GM12878 (cell line): ENCODE results near the gene PRKN. TPM values are rescaled to one million over a fixed set of nuclear protein-coding genes. Genes with fewer than 3 reads are reported as not detected.

ENCODE experiments used
- ATAC-seq: fragments of 200-7000 bp; cut with Tn5 transposase; 3 replicates; pipeline ENCODE4 v1.9.1; 2020; ENCODE audit warnings: mild to moderate bottlenecking, moderate library complexity
- BruUV-seq: library from RNA; stranded (reverse); fragments of 400-500 nt; replicated peaks from 2 replicates; lab custom pipeline; 2021; lab: Mats Ljungman, UMichigan
- CTCF ChIA-PET: fragments of 300-600 bp; sonication (Branson Sonifier 250); formaldehyde crosslinking; extraction: SDS; loops from one replicate; lab custom pipeline; 2021; ENCODE audit warnings: inconsistent platforms; lab: Yijun Ruan, JAX
- POLR2A ChIA-PET: fragments of 350-600 bp; formaldehyde crosslinking; extraction: SDS; loops from one replicate; lab custom pipeline; 2021; ENCODE audit warnings: inconsistent platforms; lab: Charles Lee
- RAD21 ChIA-PET: fragments of 300-600 bp; sonication (Branson Sonifier 250); formaldehyde crosslinking; loops from one replicate; lab custom pipeline; 2023; ENCODE audit warnings: antibody characterized with exemption; ENCODE audit not compliant: unreplicated experiment; lab: Charles Lee
- SMC1A ChIA-PET: fragments of 300-600 bp; sonication (Branson Sonifier 250); formaldehyde crosslinking; loops from one replicate; lab custom pipeline; 2023; ENCODE audit not compliant: unreplicated experiment, uncharacterized antibody; lab: Charles Lee
- DNase-seq: peaks from one replicate; pipeline ENCODE4 v3.0.0-alpha.2; 2011; ENCODE audit warnings: low read depth, low spot score
- FAIRE-seq: peaks from 3 replicates; lab custom pipeline; 2011; peaks lifted over from hg19 to GRCh38; lab: Jason Lieb, UNC
- H2AFZ ChIP-seq: 2 replicates; pipeline ENCODE4 v1.6.0; 2011; ENCODE audit warnings: low read depth, low read length, control low read depth; ENCODE audit not compliant: control insufficient read depth
- H3K27ac ChIP-seq: 2 replicates; pipeline ENCODE4 v1.5.1; 2011; ENCODE audit warnings: control low read depth; ENCODE audit not compliant: control insufficient read depth, insufficient read depth
- H3K27me3 ChIP-seq, 2 experiments: replicated peaks in 1 of 2; 2 replicates each; pipeline versions ENCODE4 v1.6.0 to v1.6.1; 2011; ENCODE audit warnings: low read length in 1 of 2; ENCODE audit not compliant: control insufficient read depth in 2 of 2, insufficient read depth in 2 of 2
- H3K36me3 ChIP-seq, 2 experiments: 2 replicates each; pipeline ENCODE4 v1.5.1; 2011; ENCODE audit warnings: low read length in 1 of 2; ENCODE audit not compliant: control insufficient read depth in 2 of 2, insufficient read depth in 2 of 2
- H3K4me1 ChIP-seq: 2 replicates; pipeline ENCODE4 v1.6.1; 2011; ENCODE audit warnings: mild to moderate bottlenecking, low read length, moderate library complexity, mixed read lengths; ENCODE audit not compliant: control insufficient read depth, insufficient read depth
- H3K4me2 ChIP-seq: 2 replicates; pipeline ENCODE4 v1.6.0; 2011; ENCODE audit warnings: control low read depth; ENCODE audit not compliant: control insufficient read depth, insufficient read depth
- H3K4me3 ChIP-seq: fragments of 200-600 bp; sonication (generic); 2 replicates; pipeline ENCODE4 v1.5.1; 2016
- H3K79me2 ChIP-seq: 2 replicates; pipeline ENCODE4 v1.6.0; 2011; ENCODE audit warnings: low read length; ENCODE audit not compliant: control insufficient read depth, insufficient read depth
- H3K9ac ChIP-seq: 2 replicates; pipeline ENCODE4 v1.8.0; 2011; ENCODE audit warnings: low read length, control low read depth, mixed read lengths; ENCODE audit not compliant: control insufficient read depth, insufficient read depth
- H3K9me3 ChIP-seq: replicated peaks from 3 replicates; pipeline ENCODE4 v1.5.1; 2011; ENCODE audit warnings: mild to moderate bottlenecking, low read length; ENCODE audit not compliant: control insufficient read depth, insufficient read depth
- H4K20me1 ChIP-seq: 2 replicates; pipeline ENCODE4 v1.6.0; 2011; ENCODE audit not compliant: control insufficient read depth, insufficient read depth
- ASH2L ChIP-seq: fragments of 300-600, 200-600 bp; sonication (generic); IDR thresholded peaks from 2 replicates; pipeline ENCODE4 v1.6.1; 2017; ENCODE audit warnings: low read depth, mild to moderate bottlenecking, borderline replicate concordance
- ATF2 ChIP-seq: IDR thresholded peaks from 2 replicates; pipeline ENCODE4 v1.6.1; 2012; ENCODE audit warnings: low read length, inconsistent platforms
- E4F1 ChIP-seq: fragments of 450-650 bp; IDR thresholded peaks from 2 replicates; pipeline ENCODE4 v1.6.1; 2018; ENCODE audit warnings: borderline replicate concordance, mild to moderate bottlenecking; ENCODE audit not compliant: partially characterized antibody
- IRF3 ChIP-seq: fragments of 450-650 bp; IDR thresholded peaks from 2 replicates; pipeline ENCODE4 v1.6.1; 2014; ENCODE audit warnings: mild to moderate bottlenecking
- IRF4 ChIP-seq: IDR thresholded peaks from 2 replicates; pipeline ENCODE4 v1.6.1; 2011; ENCODE audit warnings: low read depth, low read length
- POLR2A ChIP-seq: IDR thresholded peaks from 2 replicates; pipeline ENCODE4 v1.6.1; 2011; ENCODE audit warnings: low read depth, mild to moderate bottlenecking, low read length
- RFX5 ChIP-seq: IDR thresholded peaks from 2 replicates; pipeline ENCODE4 v1.6.1; 2011; ENCODE audit warnings: low read depth, low read length, improper control_type of control experiment
- SRF ChIP-seq, 2 experiments: IDR thresholded peaks; 2 replicates each; pipeline ENCODE4 v1.6.1; 2011; ENCODE audit warnings: low read depth in 2 of 2, low read length in 2 of 2, mild to moderate bottlenecking in 1 of 2, moderate library complexity in 1 of 2
- TBL1XR1 ChIP-seq: IDR thresholded peaks from 2 replicates; pipeline ENCODE4 v1.6.1; 2012; ENCODE audit warnings: low read depth, low read length, improper control_type of control experiment
- USF1 ChIP-seq: IDR thresholded peaks from 2 replicates; pipeline ENCODE4 v1.6.1; 2011; ENCODE audit warnings: borderline replicate concordance, low read depth, mild to moderate bottlenecking, moderate library complexity, mixed read lengths, low read length; ENCODE audit not compliant: insufficient read depth; ENCODE audit errors: extremely low read length
- ZBTB33 ChIP-seq: fragments of 450-650 bp; IDR thresholded peaks from 2 replicates; pipeline ENCODE4 v1.6.1; 2017; ENCODE audit warnings: mild to moderate bottlenecking
- WGBS: methylation state at CpG from one replicate; pipeline ENCODE4 v1.1.6; 2016; ENCODE audit warnings: low lambda C conversion rate; ENCODE audit not compliant: insufficient replicate concordance, insufficient coverage; ENCODE audit errors: missing lambda C conversion rate; 5-methylcytosine and 5-hydroxymethylcytosine counted together
- in situ Hi-C: fragments of 300-500 bp; cut with MboI; formaldehyde crosslinking; loops from 9 replicates; pipeline ENCODE4 v1.14.3; 2018; ENCODE audit warnings: mixed read lengths
- intact Hi-C: fragments of 100-400 bp; cut with micrococcal nuclease; formaldehyde crosslinking; loops from one replicate; pipeline ENCODE4 v1.14.2; 2022; ENCODE audit not compliant: unreplicated experiment
- polyA plus RNA-seq, 11 experiments: library from polyadenylated mRNA; depleted of rRNA in 4 of 11; unstranded in 6 of 11; stranded (reverse) in 5 of 11; fragments of >200 nt; fragmentation: Nextera tagmentation in 4 of 11; fragmentation: Illumina TruSeq in 1 of 11; extraction: Ambion mirVana in 4 of 11; extraction: Trizol in 1 of 11; gene quantifications; 1 replicate in 1 of 11; 2 replicates in 10 of 11; pipeline versions ENCODE4 v1.2.1 to v1.2.3, GENCODE V29; 2011 to 2016; ENCODE audit warnings: inconsistent platforms in 2 of 11, missing spikeins in 2 of 11, low read depth in 1 of 11
- total RNA-seq, 4 experiments: library from RNA; depleted of rRNA in 3 of 4; stranded (reverse); fragments of >200 nt in 3 of 4; fragmentation: Illumina TruSeq in 1 of 4; extraction: Trizol in 1 of 4; gene quantifications; 2 replicates each; pipeline versions ENCODE4 v1.2.1 to v1.2.3, GENCODE V29; 2013 to 2021

Gene PRKN
- total and polyA plus RNA-seq, 10 of the 15 experiments (the other 5 are each of a cell fraction or from before 2014, with no cell fraction given) = 0.06 to 0.09 TPM; not detected in 8

- H3K9ac ChIP-seq = no peak overlapping the region
- H3K4me2 ChIP-seq = no peak overlapping the region
- no peak for DNase-seq
- in situ Hi-C loops = no loop called here
- ChIA-PET RAD21 (no interaction called here), CTCF (interaction anchor here (0.6 kb wide), 1 partner anchor 502 kb away, joined by 4 read pairs; no protein-coding TSS in a partner anchor), POLR2A (no interaction called here), SMC1A (interaction anchor here (1.1 kb wide), 1 partner anchor 28 kb away, joined by 3 read pairs; no protein-coding TSS in a partner anchor)
- no peak for TF ChIP-seq USF1
- TF ChIP-seq ATF2 = no peak
- TF ChIP-seq ZBTB33 = no peak
- TF ChIP-seq POLR2A = no peak
- no peak for TF ChIP-seq E4F1
- no peak for TF ChIP-seq TBL1XR1
- TF ChIP-seq IRF4 = no peak
- no peak for TF ChIP-seq RFX5
- TF ChIP-seq ASH2L = no peak
- TF ChIP-seq IRF3 = no peak
- TF ChIP-seq SRF (IDR thresholded peaks at IDR 0.05; ENCODE audit: low read depth in 2 of 2, low read length in 2 of 2) = no peak
- H3K36me3 ChIP-seq = no peaks in the 10 kb centered on the region
- no TSS peak for BruUV-seq
- no peaks in the 10 kb centered on the region for H3K4me1 ChIP-seq
- no peak overlapping the region for H2AFZ ChIP-seq
- intact Hi-C loops = no loop called here
- no peak for ATAC-seq
- H3K27ac ChIP-seq = no peak overlapping the region
- no peak overlapping the region for H3K4me3 ChIP-seq
- no peaks in the 10 kb centered on the region for H3K27me3 ChIP-seq
- 8% methylated on average over 4 of the region's 4 CpGs for WGBS
- H3K9me3 ChIP-seq = no peaks in the 10 kb centered on the region
- no peaks in the 10 kb centered on the region for H4K20me1 ChIP-seq
- FAIRE-seq = no peak
- H3K79me2 ChIP-seq = no peaks in the 10 kb centered on the region
Observed at GRCh38 chr6:162267126-162267525, 460.4 kb downstream of the PRKN start.
